Measurements from ENCODE around the gene CFAP74. TPM values are rescaled to one million over a fixed set of nuclear protein-coding genes. Genes with fewer than 3 reads are reported as not detected.

Gene CFAP74
- total RNA-seq, 1 donor from 2014 or later = 6.6 TPM

DNA sequence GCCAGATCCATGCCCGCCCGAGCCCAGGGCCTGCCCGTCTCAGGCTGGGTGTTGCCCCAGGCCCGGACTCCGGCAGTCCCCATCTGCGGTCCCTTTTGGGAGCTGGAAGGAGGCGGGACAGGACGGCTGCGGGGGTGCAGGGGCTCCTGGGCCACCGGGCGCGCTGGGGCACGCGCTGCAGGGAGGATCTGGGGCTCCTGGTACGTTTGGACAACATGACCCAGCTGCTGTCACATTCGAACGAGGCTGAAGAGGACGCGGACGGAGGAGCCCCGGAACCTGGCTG, 95.1 kb downstream of the CFAP74 start:
- peaks cover 13% of the 10 kb centered on the region for H3K4me1 ChIP-seq
- DNase-seq = peak; percentile 65
- H3K27ac ChIP-seq = peak overlapping the region; percentile 90
- H3K4me3 ChIP-seq = peak overlapping the region; percentile 75
- H3K27me3 ChIP-seq (ENCODE audit: low read depth) = no peaks in the 10 kb centered on the region
- intact Hi-C loops (cut with DNase I) = no loop called here
- ATAC-seq = peak; percentile 2 to 23
- no peaks in the 10 kb centered on the region for H3K9me3 ChIP-seq
- TF ChIP-seq CTCF (IDR thresholded peaks at IDR 0.05) = no peak
- H3K36me3 ChIP-seq = no peaks in the 10 kb centered on the region

- no peak overlapping the region for H3K4me3 ChIP-seq
- intact Hi-C loops (cut with DNase I) = no loop called here
- ATAC-seq (no peak), DNase-seq (peak; percentile 51)
- peak overlapping the region; percentile 3 for H3K27ac ChIP-seq
- H3K27me3 ChIP-seq (ENCODE audit: low read depth) = no peaks in the 10 kb centered on the region
- H3K4me1 ChIP-seq = peaks cover 13% of the 10 kb centered on the region
- no peaks in the 10 kb centered on the region for H3K36me3 ChIP-seq
- H3K9me3 ChIP-seq = no peaks in the 10 kb centered on the region
- TF ChIP-seq CTCF (IDR thresholded peaks at IDR 0.05) = no peak
These were observed 96.4 kb downstream of the CFAP74 start for GRCh38 chr1:1907098-1907736.

GRCh38 chr1:1906185-1907097, 97.1 kb downstream of the CFAP74 start:
- intact Hi-C loops (cut with DNase I) = no loop called here
- no peak overlapping the region for H3K27ac ChIP-seq

GRCh38 chr1:1903224-1903623, 100.4 kb downstream of the CFAP74 start:
- ATAC-seq (no peak), DNase-seq (no peak)
- H3K27me3 ChIP-seq (ENCODE audit: low read depth) = no peaks in the 10 kb centered on the region
- peaks cover 4% of the 10 kb centered on the region for H3K4me1 ChIP-seq
- no peak for TF ChIP-seq CTCF (IDR thresholded peaks at IDR 0.05)
- no peak overlapping the region for H3K4me3 ChIP-seq
- H3K27ac ChIP-seq = no peak overlapping the region
- H3K36me3 ChIP-seq = no peaks in the 10 kb centered on the region
- intact Hi-C loops (cut with DNase I) = no loop called here
- no peaks in the 10 kb centered on the region for H3K9me3 ChIP-seq

More at GRCh38 chr1:1906185-1907097, 97.1 kb downstream of the CFAP74 start:
- H3K4me3 ChIP-seq = no peak overlapping the region
- peak; percentile 69 to 75 for ATAC-seq
- H3K9me3 ChIP-seq = no peaks in the 10 kb centered on the region
- peaks cover 13% of the 10 kb centered on the region for H3K4me1 ChIP-seq
- no peaks in the 10 kb centered on the region for H3K27me3 ChIP-seq (ENCODE audit: low read depth)
- H3K36me3 ChIP-seq = no peaks in the 10 kb centered on the region
- peak; percentile 91 for DNase-seq
- TF ChIP-seq CTCF (IDR thresholded peaks at IDR 0.05) = peak; percentile 91

DNA sequence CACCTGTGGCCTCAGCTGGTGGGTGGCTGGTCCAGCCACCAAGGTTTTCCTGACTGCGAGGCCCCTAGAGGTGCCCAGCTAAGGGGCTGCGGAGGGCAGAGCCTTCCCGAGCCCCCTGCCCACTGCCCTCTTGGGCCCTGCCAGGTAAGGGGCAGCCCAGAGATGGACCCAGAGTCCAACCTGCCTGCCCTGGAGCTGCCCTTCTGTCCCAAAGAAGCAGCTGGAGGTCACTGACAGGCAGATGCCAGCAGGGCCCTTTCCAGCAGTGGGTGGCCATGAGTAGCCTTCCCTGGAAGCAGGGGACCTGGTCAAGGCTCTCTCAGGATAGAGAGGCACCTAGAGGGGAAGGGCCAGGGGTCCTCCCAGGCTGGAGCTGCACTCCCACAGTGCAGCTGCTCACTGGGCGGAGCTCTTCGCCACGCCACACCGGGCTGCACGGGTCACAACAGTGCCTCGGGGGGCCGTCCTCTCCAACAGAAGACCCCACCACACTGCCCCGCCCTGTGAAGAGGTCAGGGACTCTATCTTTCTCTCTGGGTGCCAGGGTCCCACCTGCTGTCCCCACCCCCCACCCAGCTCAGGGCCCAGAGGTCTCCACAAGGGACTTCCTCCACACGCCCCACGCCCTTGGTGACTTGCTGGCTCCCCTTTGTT, 101.8 kb downstream of the CFAP74 start:
- no peak for ATAC-seq
- H3K4me1 ChIP-seq = no peaks in the 10 kb centered on the region
- H3K36me3 ChIP-seq = no peaks in the 10 kb centered on the region
- no peak for DNase-seq
- no peaks in the 10 kb centered on the region for H3K9me3 ChIP-seq
- H3K27ac ChIP-seq = no peak overlapping the region
- H3K4me3 ChIP-seq = no peak overlapping the region
- no peaks in the 10 kb centered on the region for H3K27me3 ChIP-seq (ENCODE audit: low read depth)
- no peak for TF ChIP-seq CTCF (IDR thresholded peaks at IDR 0.05)
- intact Hi-C loops (cut with DNase I) = no loop called here
